IPS-NIHi11 (cell line): Measurements from ENCODE around the gene FREM1.

ENCODE experiments used
- DNase-seq: peaks from one replicate; pipeline ENCODE4 v3.0.0; 2012; ENCODE audit warnings: mixed read lengths, low spot score

FREM1 gene

GRCh38 chr9:14870090-14870489, 40.1 kb downstream of the FREM1 start:
- DNase-seq: no peak

- DNase-seq: no peak
Measured at GRCh38 chr9:14869671-14870070, 40.6 kb downstream of the FREM1 start.

GRCh38 chr9:14868772-14869583, 41.2 kb downstream of the FREM1 start:
- DNase-seq: no peak

GRCh38 chr9:14868418-14868771, 41.8 kb downstream of the FREM1 start:
- DNase-seq: no peak

- DNase-seq: no peak
Measured at GRCh38 chr9:14866200-14866749, 44.0 kb downstream of the FREM1 start.

- no peak for DNase-seq
Measured at GRCh38 chr9:14864309-14864708, 45.9 kb downstream of the FREM1 start.

- no peak for DNase-seq
Measured at GRCh38 chr9:14863402-14863801, 46.8 kb downstream of the FREM1 start.

GRCh38 chr9:14857449-14858305, 52.6 kb downstream of the FREM1 start:
- no peak for DNase-seq

- DNase-seq: no peak
Measured at GRCh38 chr9:14849851-14850250, 60.4 kb downstream of the FREM1 start.

GRCh38 chr9:14849296-14849695, 60.9 kb downstream of the FREM1 start:
- no peak for DNase-seq

GRCh38 chr9:14846871-14847311, 63.3 kb downstream of the FREM1 start:
- peak; percentile 91 for DNase-seq

- DNase-seq: no peak
Measured at GRCh38 chr9:14843163-14843562, 67.1 kb downstream of the FREM1 start.

GRCh38 chr9:14842269-14842668, 68.0 kb downstream of the FREM1 start:
- no peak for DNase-seq

- DNase-seq: no peak
Measured at GRCh38 chr9:14838701-14839100, 71.5 kb downstream of the FREM1 start.

GRCh38 chr9:14836885-14837284, 73.3 kb downstream of the FREM1 start:
- no peak for DNase-seq

- DNase-seq: no peak
Measured at GRCh38 chr9:14831661-14832060, 78.6 kb downstream of the FREM1 start.

- no peak for DNase-seq
Measured at GRCh38 chr9:14831074-14831473, 79.2 kb downstream of the FREM1 start.

- no peak for DNase-seq
Measured at GRCh38 chr9:14830057-14830456, 80.2 kb downstream of the FREM1 start.

GRCh38 chr9:14829204-14829603, 81.0 kb downstream of the FREM1 start:
- no peak for DNase-seq

- no peak for DNase-seq
Measured at GRCh38 chr9:14827805-14828204, 82.4 kb downstream of the FREM1 start.

- no peak for DNase-seq
Measured at GRCh38 chr9:14824481-14824880, 85.7 kb downstream of the FREM1 start.

GRCh38 chr9:14823800-14824199, 86.4 kb downstream of the FREM1 start:
- no peak for DNase-seq

GRCh38 chr9:14822666-14823065, 87.6 kb downstream of the FREM1 start:
- DNase-seq: no peak
